HL-60 (cell line): ENCODE measurements around the gene CEACAM3.

Experiments used
- DNase-seq, 2 experiments: peaks; one replicate each; pipeline ENCODE4 v3.0.0-alpha.2; 2010 to 2020; ENCODE audit warnings: low read depth in 1 of 2, low spot score in 1 of 2
- H3K27ac ChIP-seq: fragments of 250-450 bp; sonication (Bioruptor Pico); replicated peaks from 2 replicates; pipeline ENCODE4 v1.5.1; 2020; ENCODE audit warnings: mild to moderate bottlenecking, moderate library complexity
- H3K27me3 ChIP-seq: fragments of 250-450 bp; sonication (Bioruptor Pico); 2 replicates; pipeline ENCODE4 v1.5.1; 2021; ENCODE audit warnings: mild to moderate bottlenecking, moderate library complexity; ENCODE audit not compliant: insufficient read depth, poor library complexity, severe bottlenecking
- H3K4me3 ChIP-seq: replicated peaks from 2 replicates; pipeline ENCODE4 v1.5.1; 2011; ENCODE audit warnings: mild to moderate bottlenecking, control low read depth, low read length; ENCODE audit not compliant: insufficient read depth
- CTCF ChIP-seq: IDR thresholded peaks from one replicate; pipeline ENCODE4 v1.5.1; 2011; ENCODE audit warnings: low read length, control low read depth, inconsistent platforms; ENCODE audit not compliant: insufficient read depth
- GABPA ChIP-seq: IDR thresholded peaks from 2 replicates; pipeline ENCODE4 v1.6.1; 2012; ENCODE audit warnings: low read depth
- POLR2AphosphoS5 ChIP-seq: IDR thresholded peaks from 2 replicates; pipeline ENCODE4 v1.6.1; 2012; ENCODE audit warnings: low read depth
- REST ChIP-seq: IDR thresholded peaks from 2 replicates; pipeline ENCODE4 v1.6.1; 2012; ENCODE audit warnings: low read depth; ENCODE audit not compliant: insufficient replicate concordance
- SPI1 ChIP-seq: IDR thresholded peaks from 2 replicates; pipeline ENCODE4 v1.6.1; 2012; ENCODE audit warnings: low read depth, mild to moderate bottlenecking, borderline replicate concordance

Gene CEACAM3

GRCh38 chr19:41860419-41861115 is 64.2 kb downstream of the CEACAM3 start:
- Histone ChIP-seq H3K4me3 (peak overlapping the region; percentile 87), H3K27ac (peak overlapping the region; percentile 92), H3K27me3 (no peaks in the 10 kb centered on the region)
- DNase-seq, result peak in 1 of 2 experiments; percentile 65
- TF ChIP-seq GABPA, result no peak
- no peak for TF ChIP-seq CTCF
- no peak for TF ChIP-seq REST
- TF ChIP-seq POLR2AphosphoS5, result no peak
- TF ChIP-seq SPI1, result no peak
